H9 (cell line): ENCODE data around the gene DSN1. TPM values are rescaled to one million over a fixed set of nuclear protein-coding genes. Genes with fewer than 3 reads are reported as not detected.
A peak's percentile ranks its signal among the peaks of the same experiment; 100 is the strongest.

ENCODE experiments used
- DNase-seq: peaks from one replicate; pipeline ENCODE4 v3.0.0-alpha.2; 2017
- H2AFZ ChIP-seq: one replicate; pipeline ENCODE4 v1.6.1; 2013; ENCODE audit warnings: mild to moderate bottlenecking, low read length, control low read depth, moderate library complexity
- H2AK5ac ChIP-seq: 2 replicates; pipeline ENCODE4 v1.6.1; 2013; ENCODE audit warnings: low read length, control low read depth, mixed read lengths; ENCODE audit not compliant: insufficient read length
- H2BK120ac ChIP-seq: one replicate; pipeline ENCODE4 v1.6.1; 2013; ENCODE audit warnings: low read depth, mild to moderate bottlenecking, low read length, control low read depth, inconsistent platforms; ENCODE audit not compliant: poor library complexity, severe bottlenecking
- H2BK12ac ChIP-seq: 2 replicates; pipeline ENCODE4 v1.6.1; 2013; ENCODE audit warnings: low read length, control low read depth, mixed read lengths, low read depth; ENCODE audit not compliant: insufficient read length
- H2BK15ac ChIP-seq: 2 replicates; pipeline ENCODE4 v1.6.1; 2013; ENCODE audit warnings: low read depth, low read length, control low read depth
- H2BK20ac ChIP-seq: one replicate; pipeline ENCODE4 v1.6.1; 2013; ENCODE audit warnings: low read depth, mild to moderate bottlenecking, low read length, control low read depth, inconsistent platforms; ENCODE audit not compliant: poor library complexity, severe bottlenecking
- H2BK5ac ChIP-seq: 2 replicates; pipeline ENCODE4 v1.6.1; 2013; ENCODE audit warnings: low read length, control low read depth, mixed read lengths; ENCODE audit not compliant: insufficient read length
- H3K14ac ChIP-seq: 2 replicates; pipeline ENCODE4 v1.6.1; 2013; ENCODE audit warnings: low read length, control low read depth; ENCODE audit not compliant: insufficient read depth
- H3K18ac ChIP-seq: 2 replicates; pipeline ENCODE4 v1.6.1; 2013; ENCODE audit warnings: low read depth, mild to moderate bottlenecking, mixed read lengths, low read length, control low read depth; ENCODE audit not compliant: insufficient read length
- H3K23ac ChIP-seq: 2 replicates; pipeline ENCODE4 v1.6.1; 2013; ENCODE audit warnings: low read length, control low read depth, mixed read lengths, low read depth; ENCODE audit not compliant: insufficient read length
- H3K23me2 ChIP-seq: 2 replicates; pipeline ENCODE4 v1.6.1; 2013; ENCODE audit warnings: low read depth, mild to moderate bottlenecking, mixed read lengths, low read length, control low read depth; ENCODE audit not compliant: insufficient read length, poor library complexity, severe bottlenecking
- H3K27ac ChIP-seq: 2 replicates; pipeline ENCODE4 v1.5.1; 2013; ENCODE audit warnings: low read length, control low read depth, mixed read lengths, low read depth; ENCODE audit not compliant: insufficient read length
- H3K27me3 ChIP-seq: 2 replicates; pipeline ENCODE4 v1.6.1; 2013; ENCODE audit warnings: low read length, control low read depth, inconsistent platforms; ENCODE audit not compliant: insufficient read depth
- H3K4ac ChIP-seq: 2 replicates; pipeline ENCODE4 v1.6.1; 2013; ENCODE audit warnings: low read depth, mild to moderate bottlenecking, control low read depth, inconsistent platforms, low read length, moderate library complexity
- H3K4me1 ChIP-seq: 2 replicates; pipeline ENCODE4 v1.6.1; 2013; ENCODE audit warnings: low read length, control low read depth, inconsistent platforms; ENCODE audit not compliant: insufficient read depth
- H3K4me2 ChIP-seq: 2 replicates; pipeline ENCODE4 v1.6.1; 2013; ENCODE audit warnings: low read length, control low read depth, mixed read lengths; ENCODE audit not compliant: insufficient read length, insufficient read depth
- H3K56ac ChIP-seq: 2 replicates; pipeline ENCODE4 v1.6.1; 2013; ENCODE audit warnings: low read depth, mild to moderate bottlenecking, mixed read lengths, low read length, control low read depth; ENCODE audit not compliant: insufficient read length
- H3K79me1 ChIP-seq: 2 replicates; pipeline ENCODE4 v1.6.1; 2013; ENCODE audit warnings: low read depth, mild to moderate bottlenecking, moderate library complexity, low read length, control low read depth, inconsistent platforms; ENCODE audit not compliant: insufficient read depth, poor library complexity, severe bottlenecking
- H3K79me2 ChIP-seq: 2 replicates; pipeline ENCODE4 v1.6.1; 2013; ENCODE audit warnings: low read length, control low read depth, inconsistent platforms; ENCODE audit not compliant: insufficient read depth
- H3K9ac ChIP-seq: 2 replicates; pipeline ENCODE4 v1.6.1; 2013; ENCODE audit warnings: low read length, control low read depth, mixed read lengths; ENCODE audit not compliant: insufficient read length; ENCODE audit errors: extremely low read depth
- H3K9me3 ChIP-seq: one replicate; pipeline ENCODE4 v1.6.1; 2013; ENCODE audit warnings: low read depth, low read length, inconsistent platforms; ENCODE audit not compliant: control insufficient read depth
- H3T11ph ChIP-seq: one replicate; pipeline ENCODE4 v1.6.1; 2013; ENCODE audit warnings: mild to moderate bottlenecking, low read length, control low read depth, inconsistent platforms
- H4K20me1 ChIP-seq: one replicate; pipeline ENCODE4 v1.6.1; 2013; ENCODE audit not compliant: control insufficient read depth, insufficient read length, insufficient read depth
- H4K5ac ChIP-seq: 2 replicates; pipeline ENCODE4 v1.6.1; 2013; ENCODE audit warnings: low read depth, mild to moderate bottlenecking, mixed read lengths, low read length, control low read depth; ENCODE audit not compliant: insufficient read length
- H4K8ac ChIP-seq: replicated peaks from 2 replicates; pipeline ENCODE4 v1.6.1; 2013; ENCODE audit warnings: low read length, control low read depth, mixed read lengths, low read depth; ENCODE audit not compliant: insufficient read length
- H4K91ac ChIP-seq: 2 replicates; pipeline ENCODE4 v1.6.1; 2013; ENCODE audit warnings: low read depth, mild to moderate bottlenecking, moderate library complexity, mixed read lengths, low read length, control low read depth; ENCODE audit not compliant: insufficient read length
- H3K27ac Mint-ChIP-seq, 3 experiments: 2 replicates in 2 of 3; 3 replicates in 1 of 3; pipeline ENCODE4 v1.8.0; 2020 to 2021; ENCODE audit warnings: mixed read lengths in 3 of 3, mild to moderate bottlenecking in 1 of 3, moderate library complexity in 1 of 3
- H3K27me3 Mint-ChIP-seq: 2 replicates; pipeline ENCODE4 v1.8.0; 2021; ENCODE audit warnings: low read depth, mild to moderate bottlenecking, moderate library complexity, mixed read lengths
- H3K36me3 Mint-ChIP-seq, 3 experiments: 2 replicates in 2 of 3; 3 replicates in 1 of 3; pipeline ENCODE4 v1.8.0; 2020 to 2021; ENCODE audit warnings: low read depth in 3 of 3, mixed read lengths in 3 of 3; ENCODE audit not compliant: insufficient read depth in 1 of 3
- H3K4me1 Mint-ChIP-seq, 2 experiments: 2 replicates each; pipeline ENCODE4 v1.8.0; 2020; ENCODE audit warnings: mixed read lengths in 2 of 2
- H3K4me3 Mint-ChIP-seq, 2 experiments: 2 replicates in 1 of 2; 3 replicates in 1 of 2; pipeline ENCODE4 v1.8.0; 2020 to 2021; ENCODE audit warnings: mild to moderate bottlenecking in 2 of 2, mixed read lengths in 2 of 2, moderate library complexity in 1 of 2
- H3K9me3 Mint-ChIP-seq, 2 experiments: 2 replicates in 1 of 2; 3 replicates in 1 of 2; pipeline ENCODE4 v1.8.0; 2020; ENCODE audit warnings: mild to moderate bottlenecking in 2 of 2, mixed read lengths in 2 of 2, moderate library complexity in 1 of 2
- WGBS: extraction: QIAGEN DNeasy Blood & Tissue Kit; methylation state at CpG from one replicate; pipeline ENCODE4 v1.1.7; 2013; ENCODE audit warnings: missing lambda C conversion rate, low lambda C conversion rate, mixed read lengths; ENCODE audit not compliant: insufficient read length; ENCODE audit errors: extremely low coverage; 5-methylcytosine and 5-hydroxymethylcytosine counted together
- total RNA-seq: library from RNA; stranded (reverse); gene quantifications from 2 replicates; pipeline ENCODE4 v1.2.1, GENCODE V29; 2021
- TF ChIP-seq, protein P1 (sequence below): fragments of 200-600 bp; sonication (generic); conservative IDR thresholded peaks from 3 replicates; pipeline ENCODE4 v1.8.0; 2021; ENCODE audit warnings: antibody characterized with exemption, mild to moderate bottlenecking

The DSN1 gene
- total RNA-seq, 1 experiment from 2014 or later = 22.8 TPM

DNA sequence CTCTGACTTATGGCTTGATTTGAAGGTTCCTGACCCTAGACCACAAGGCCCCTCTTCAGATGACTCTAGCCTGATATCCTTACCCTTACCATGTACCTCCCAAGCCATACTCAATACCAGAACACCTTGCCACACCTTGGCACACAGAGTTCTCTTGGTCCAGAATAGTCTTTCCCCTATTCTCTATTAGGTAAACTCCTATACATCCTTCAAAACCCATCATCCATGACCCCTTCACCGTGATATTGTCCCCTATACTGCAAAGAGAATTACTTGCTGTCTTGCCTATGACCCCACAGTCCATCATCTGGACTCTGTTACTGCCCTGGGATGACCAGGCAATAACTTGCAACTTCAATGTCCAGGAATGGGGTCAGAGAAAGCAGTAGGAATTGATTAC is 31.8 kb upstream of the DSN1 start:
- Histone ChIP-seq H3K27ac (no peak overlapping the region), H4K5ac (no peak overlapping the region), H2BK12ac (no peak overlapping the region), H2BK20ac (no peak overlapping the region), H3K18ac (no peak overlapping the region), H2AFZ (no peak overlapping the region), H3K23me2 (no peaks in the 10 kb centered on the region), H4K8ac (no peak overlapping the region), H4K20me1 (no peaks in the 10 kb centered on the region), H2BK5ac (no peak overlapping the region), H3K4ac (no peak overlapping the region), H3K4me1 (no peaks in the 10 kb centered on the region), H4K91ac (no peak overlapping the region), H3K56ac (no peak overlapping the region), H3K23ac (no peak overlapping the region), H3K27me3 (no peaks in the 10 kb centered on the region), H2BK120ac (no peak overlapping the region), H3K9ac (no peak overlapping the region), H3K79me1 (no peaks in the 10 kb centered on the region), H2BK15ac (no peak overlapping the region), H3K4me2 (no peak overlapping the region), H3K14ac (no peak overlapping the region), H2AK5ac (no peak overlapping the region), H3T11ph (no peak overlapping the region), H3K9me3 (no peaks in the 10 kb centered on the region), H3K79me2 (no peaks in the 10 kb centered on the region)
- TF ChIP-seq, protein P1, sequence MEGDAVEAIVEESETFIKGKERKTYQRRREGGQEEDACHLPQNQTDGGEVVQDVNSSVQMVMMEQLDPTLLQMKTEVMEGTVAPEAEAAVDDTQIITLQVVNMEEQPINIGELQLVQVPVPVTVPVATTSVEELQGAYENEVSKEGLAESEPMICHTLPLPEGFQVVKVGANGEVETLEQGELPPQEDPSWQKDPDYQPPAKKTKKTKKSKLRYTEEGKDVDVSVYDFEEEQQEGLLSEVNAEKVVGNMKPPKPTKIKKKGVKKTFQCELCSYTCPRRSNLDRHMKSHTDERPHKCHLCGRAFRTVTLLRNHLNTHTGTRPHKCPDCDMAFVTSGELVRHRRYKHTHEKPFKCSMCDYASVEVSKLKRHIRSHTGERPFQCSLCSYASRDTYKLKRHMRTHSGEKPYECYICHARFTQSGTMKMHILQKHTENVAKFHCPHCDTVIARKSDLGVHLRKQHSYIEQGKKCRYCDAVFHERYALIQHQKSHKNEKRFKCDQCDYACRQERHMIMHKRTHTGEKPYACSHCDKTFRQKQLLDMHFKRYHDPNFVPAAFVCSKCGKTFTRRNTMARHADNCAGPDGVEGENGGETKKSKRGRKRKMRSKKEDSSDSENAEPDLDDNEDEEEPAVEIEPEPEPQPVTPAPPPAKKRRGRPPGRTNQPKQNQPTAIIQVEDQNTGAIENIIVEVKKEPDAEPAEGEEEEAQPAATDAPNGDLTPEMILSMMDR = no peak
- Mint-ChIP-seq H3K27me3 (no peaks in the 10 kb centered on the region), H3K4me1 (0 out of 4 replicates have a peak, but pooled peaks cover 0 to 2% of the 10 kb centered on the region in 2 experiments), H3K9me3 (no peaks in the 10 kb centered on the region), H3K4me3 (no peak overlapping the region; a peak in 1 of 5 replicates), H3K36me3 (peaks cover 18 to 81% (median 80%) of the 10 kb centered on the region in 3 experiments; a peak in 6 of 7 replicates), H3K27ac (peak overlapping the region in 1 of 3 experiments; percentile 93; a peak in 2 of 7 replicates)
- WGBS = no CpG with 5 or more reads among the region's 1 CpG
- DNase-seq = no peak
